GM23338 (cell line): Measurements from ENCODE around the gene CLDN2. TPM values are rescaled to one million over a fixed set of nuclear protein-coding genes. Genes with fewer than 3 reads are reported as not detected.

ENCODE experiments used
- ATAC-seq: fragments of 200-7000 bp; cut with Tn5 transposase; 3 replicates; pipeline ENCODE4 v1.9.1; 2020
- DNase-seq: peaks from one replicate; pipeline ENCODE4 v3.0.0-alpha.2; 2015; ENCODE audit warnings: low spot score
- H2AFZ ChIP-seq: fragments of 200-600 bp; sonication (generic); 2 replicates; pipeline ENCODE4 v1.8.0; 2016; ENCODE audit warnings: antibody characterized with exemption, mild to moderate bottlenecking, moderate library complexity
- H3F3A ChIP-seq: fragments of 200-600 bp; sonication (generic); replicated peaks from 2 replicates; pipeline ENCODE4 v1.8.0; 2017; ENCODE audit warnings: antibody characterized with exemption, mixed run types, low read depth
- H3K27ac ChIP-seq: fragments of 200-600 bp; sonication (generic); 2 replicates; pipeline ENCODE4 v1.6.1; 2016; ENCODE audit warnings: low read depth
- H3K27me3 ChIP-seq: fragments of 200-600 bp; sonication (generic); 2 replicates; pipeline ENCODE4 v1.8.0; 2016; ENCODE audit warnings: mild to moderate bottlenecking, mixed run types, moderate library complexity; ENCODE audit not compliant: insufficient read depth
- H3K36me3 ChIP-seq: fragments of 200-600 bp; sonication (generic); 2 replicates; pipeline ENCODE4 v1.8.0; 2016; ENCODE audit warnings: mild to moderate bottlenecking; ENCODE audit not compliant: insufficient read depth
- H3K4me1 ChIP-seq: fragments of 200-600 bp; sonication (generic); 2 replicates; pipeline ENCODE4 v1.8.0; 2016; ENCODE audit warnings: mild to moderate bottlenecking, moderate library complexity; ENCODE audit not compliant: insufficient read depth
- H3K4me2 ChIP-seq: fragments of 200-600 bp; sonication (generic); 2 replicates; pipeline ENCODE4 v1.7.1; 2017; ENCODE audit warnings: mixed run types
- H3K4me3 ChIP-seq: fragments of 200-600 bp; sonication (generic); 2 replicates; pipeline ENCODE4 v1.6.1; 2016; ENCODE audit warnings: mixed run types
- H3K79me2 ChIP-seq: fragments of 200-600 bp; sonication (generic); replicated peaks from 2 replicates; pipeline ENCODE4 v1.8.0; 2017; ENCODE audit warnings: mild to moderate bottlenecking; ENCODE audit not compliant: insufficient read depth
- H3K9me2 ChIP-seq: fragments of 200-600 bp; sonication (generic); 2 replicates; pipeline ENCODE4 v1.8.0; 2017; ENCODE audit not compliant: insufficient read depth
- H4K20me1 ChIP-seq: fragments of 200-600 bp; sonication (generic); replicated peaks from 2 replicates; pipeline ENCODE4 v1.8.0; 2017; ENCODE audit warnings: mild to moderate bottlenecking; ENCODE audit not compliant: insufficient read depth
- H3K27ac Mint-ChIP-seq: 2 replicates; pipeline ENCODE4 v1.8.0; 2020; ENCODE audit warnings: inconsistent platforms, mild to moderate bottlenecking, moderate library complexity, mixed read lengths
- H3K27me3 Mint-ChIP-seq: 3 replicates; pipeline ENCODE4 v1.8.0; 2022; ENCODE audit warnings: low read depth, mild to moderate bottlenecking, moderate library complexity, mixed read lengths, inconsistent platforms; ENCODE audit not compliant: insufficient read depth, poor library complexity
- H3K36me3 Mint-ChIP-seq: 3 replicates; pipeline ENCODE4 v1.8.0; 2021; ENCODE audit warnings: low read depth, mild to moderate bottlenecking, inconsistent platforms, moderate library complexity, mixed read lengths
- H3K4me1 Mint-ChIP-seq: 3 replicates; pipeline ENCODE4 v1.8.0; 2020; ENCODE audit warnings: mild to moderate bottlenecking, inconsistent platforms, mixed read lengths
- H3K4me3 Mint-ChIP-seq: 3 replicates; pipeline ENCODE4 v1.8.0; 2021; ENCODE audit warnings: moderate library complexity, mild to moderate bottlenecking, inconsistent platforms, mixed read lengths
- H3K9me3 Mint-ChIP-seq: 3 replicates; pipeline ENCODE4 v1.8.0; 2020; ENCODE audit warnings: moderate library complexity, mild to moderate bottlenecking, inconsistent platforms, mixed read lengths
- CTCF ChIP-seq, 2 experiments: fragments of 200-600 bp in 1 of 2; sonication (generic) in 1 of 2; conservative IDR thresholded peaks; 2 replicates each; pipeline versions ENCODE4 v1.5.1 to v1.6.1; 2016 to 2017; ENCODE audit warnings: antibody characterized with exemption in 2 of 2, low read depth in 2 of 2, mild to moderate bottlenecking in 2 of 2, moderate library complexity in 1 of 2
- EZH2phosphoT487 ChIP-seq: fragments of 200-600 bp; sonication (generic); IDR thresholded peaks from one replicate; pipeline ENCODE4 v1.8.1; 2018; ENCODE audit warnings: antibody characterized with exemption; ENCODE audit not compliant: unreplicated experiment
- JUNB ChIP-seq: IDR thresholded peaks from one replicate; pipeline ENCODE4 v1.6.1; 2016; ENCODE audit warnings: antibody characterized with exemption; ENCODE audit not compliant: unreplicated experiment
- NANOG ChIP-seq: IDR thresholded peaks from 2 replicates; pipeline ENCODE4 v1.6.1; 2016; ENCODE audit warnings: antibody characterized with exemption, borderline replicate concordance
- REST ChIP-seq: IDR thresholded peaks from one replicate; pipeline ENCODE4 v1.6.1; 2018; ENCODE audit warnings: antibody characterized with exemption; ENCODE audit not compliant: unreplicated experiment
- STAT1 ChIP-seq: IDR thresholded peaks from one replicate; pipeline ENCODE4 v1.6.1; 2016; ENCODE audit warnings: antibody characterized with exemption; ENCODE audit not compliant: unreplicated experiment
- ZNF462 ChIP-seq: fragments of 250-450 bp; sonication (Bioruptor Pico); IDR thresholded peaks from 2 replicates; pipeline ENCODE4 v1.5.0; 2020; ENCODE audit warnings: mild to moderate bottlenecking, moderate library complexity
- polyA plus RNA-seq: library from polyadenylated mRNA; unstranded; fragments of >200 nt; fragmentation: Nextera tagmentation; extraction: Ambion mirVana; gene quantifications from 2 replicates; pipeline ENCODE4 v1.2.1, GENCODE V29; 2016
- total RNA-seq: library from RNA; depleted of rRNA; stranded (reverse); fragments of >200 nt; shearing (Covaris generic); gene quantifications from 2 replicates; pipeline ENCODE4 v1.2.3, GENCODE V29; 2014

Gene CLDN2
- total and polyA plus RNA-seq, 2 experiments from 2014 or later, result not detected

GRCh38 chrX:106954041-106954440, 33.8 kb downstream of the CLDN2 start:
- Histone ChIP-seq H3K4me1 (no peaks in the 10 kb centered on the region), H3K9me2 (no peaks in the 10 kb centered on the region), H3K27ac (no peak overlapping the region), H4K20me1 (no peaks in the 10 kb centered on the region), H2AFZ (no peak overlapping the region), H3K27me3 (no peaks in the 10 kb centered on the region), H3K79me2 (no peaks in the 10 kb centered on the region), H3F3A (no peaks in the 10 kb centered on the region), H3K4me3 (no peak overlapping the region), H3K36me3 (no peaks in the 10 kb centered on the region), H3K4me2 (no peak overlapping the region)
- DNase-seq, result no peak
- Mint-ChIP-seq H3K27me3 (no peaks in the 10 kb centered on the region), H3K4me3 (no peak overlapping the region), H3K27ac (no peak overlapping the region), H3K9me3 (no peaks in the 10 kb centered on the region), H3K36me3 (no peaks in the 10 kb centered on the region; the same call in 2 of the 3 replicates), H3K4me1 (no peaks in the 10 kb centered on the region)
- TF ChIP-seq JUNB, result no peak
- TF ChIP-seq CTCF (conservative IDR thresholded peaks at IDR 0.05; ENCODE audit: low read depth in 2 of 2), result no peak
- no peak for TF ChIP-seq EZH2phosphoT487
- no peak for TF ChIP-seq REST
- no peak for TF ChIP-seq STAT1
- TF ChIP-seq ZNF462 (CRISPR knock-in tag), result no peak
- TF ChIP-seq NANOG, result no peak
- no peak for ATAC-seq
